K562 (cell line): ENCODE measurements around the gene FGF21. TPM values are rescaled to one million over a fixed set of nuclear protein-coding genes. Genes with fewer than 3 reads are reported as not detected.

Experiments used
- ADNP ChIP-seq: fragments of 200-800 bp; sonication (Bioruptor generic); IDR thresholded peaks from 2 replicates; pipeline ENCODE4 v1.6.1; 2016; ENCODE audit warnings: missing genetic modification characterization, missing compliant biosample characterization
- CBX8 ChIP-seq: fragments of 200-600 bp; sonication (generic); IDR thresholded peaks from 2 replicates; pipeline ENCODE4 v1.6.1; 2012; ENCODE audit warnings: borderline replicate concordance, mixed run types, low read depth, mild to moderate bottlenecking, moderate library complexity, mixed read lengths, low read length, control low read depth, inconsistent platforms; ENCODE audit not compliant: poor library complexity, severe bottlenecking; ENCODE audit errors: extremely low read depth
- CHD1 ChIP-seq: fragments of 200-600 bp; sonication (generic); IDR thresholded peaks from one replicate; pipeline ENCODE4 v1.6.1; 2012; ENCODE audit warnings: mild to moderate bottlenecking, moderate library complexity, low read length, inconsistent platforms
- CXXC5 ChIP-seq: fragments of 250-450 bp; sonication (Bioruptor Pico); IDR thresholded peaks from 2 replicates; pipeline ENCODE4 v1.8.0; 2022; ENCODE audit warnings: inconsistent platforms, mild to moderate bottlenecking, moderate library complexity
- JUN ChIP-seq, 2 experiments: sonication (generic) in 1 of 2; formaldehyde crosslinking in 1 of 2; IDR thresholded peaks; 2 replicates each; pipeline versions ENCODE4 v1.6.1 to v1.8.0; 2012 to 2022; ENCODE audit warnings: borderline replicate concordance in 2 of 2, mild to moderate bottlenecking in 2 of 2, improper control_type of control experiment in 1 of 2, low read depth in 1 of 2, low read length in 1 of 2, missing genetic modification reagents in 1 of 2
- MCM5 ChIP-seq: fragments of 450-650 bp; IDR thresholded peaks from 2 replicates; pipeline ENCODE4 v1.6.1; 2016; ENCODE audit warnings: low read depth
- MIER1 ChIP-seq: fragments of 450-650 bp; IDR thresholded peaks from 2 replicates; pipeline ENCODE4 v1.6.1; 2016; ENCODE audit warnings: antibody characterized with exemption, mild to moderate bottlenecking, low read depth
- POLR2AphosphoS2 ChIP-seq: IDR thresholded peaks from 2 replicates; pipeline ENCODE4 v1.6.1; 2012; ENCODE audit warnings: low read length, improper control_type of control experiment
- POLR2AphosphoS5 ChIP-seq: IDR thresholded peaks from 2 replicates; pipeline ENCODE4 v1.6.1; 2011; ENCODE audit warnings: mild to moderate bottlenecking, low read depth, low read length, moderate library complexity; ENCODE audit not compliant: control insufficient read depth, insufficient read depth
- RCOR1 ChIP-seq, 2 experiments: IDR thresholded peaks; 2 replicates each; pipeline ENCODE4 v1.6.1; 2012; ENCODE audit warnings: low read depth in 2 of 2, low read length in 2 of 2, borderline replicate concordance in 1 of 2, improper control_type of control experiment in 1 of 2
- ZNF184 ChIP-seq: sonication (generic); formaldehyde crosslinking; IDR thresholded peaks from 2 replicates; pipeline ENCODE4 v1.5.0; 2020; ENCODE audit warnings: missing genetic modification reagents
- ZNF197 ChIP-seq: fragments of 200-800 bp; sonication (Bioruptor generic); IDR thresholded peaks from 2 replicates; pipeline ENCODE4 v1.6.1; 2016; ENCODE audit warnings: low read depth, missing genetic modification characterization, missing compliant biosample characterization
- ZNF263 ChIP-seq: sonication (generic); formaldehyde crosslinking; IDR thresholded peaks from 2 replicates; pipeline ENCODE4 v1.8.0; 2022; ENCODE audit warnings: mild to moderate bottlenecking, missing genetic modification reagents, borderline replicate concordance
- ZNF431 ChIP-seq: sonication (generic); formaldehyde crosslinking; IDR thresholded peaks from 2 replicates; pipeline ENCODE4 v1.8.0; 2022; ENCODE audit warnings: mild to moderate bottlenecking, missing genetic modification reagents
- ZNF644 ChIP-seq: fragments of 200-800 bp; sonication (Bioruptor generic); IDR thresholded peaks from 2 replicates; pipeline ENCODE4 v1.6.1; 2016; ENCODE audit warnings: low read depth, missing genetic modification characterization, missing compliant biosample characterization
- ZNF778 ChIP-seq: fragments of 450-650 bp; formaldehyde crosslinking; IDR thresholded peaks from 2 replicates; pipeline ENCODE4 v1.4.0; 2020; ENCODE audit warnings: mild to moderate bottlenecking, moderate library complexity
- polyA plus RNA-seq, 8 experiments: library from polyadenylated mRNA; depleted of rRNA in 4 of 8; stranded (reverse) in 5 of 8; unstranded in 3 of 8; fragments of >200 nt; fragmentation: Nextera tagmentation in 2 of 8; fragmentation: Illumina TruSeq in 1 of 8; extraction: Ambion mirVana in 2 of 8; extraction: Trizol in 1 of 8; gene quantifications; 2 replicates each; pipeline versions ENCODE4 v1.2.1 to v1.2.3, GENCODE V29; 2011 to 2014; ENCODE audit warnings: inconsistent platforms in 1 of 8, missing spikeins in 1 of 8
- total RNA-seq, 7 experiments: library from RNA; depleted of rRNA in 6 of 7; stranded (reverse); fragments of >200 nt in 6 of 7; fragmentation: Illumina TruSeq in 2 of 7; extraction: Trizol in 2 of 7; gene quantifications; 2 replicates each; pipeline versions ENCODE4 v1.2.1 to v1.2.3, GENCODE V29; 2011 to 2021; ENCODE audit warnings: low replicate concordance in 1 of 7
- TF ChIP-seq, protein P1 (sequence below), 2 experiments: fragments of 450-650 bp in 1 of 2; IDR thresholded peaks; 2 replicates each; pipeline ENCODE4 v1.6.1; 2011 to 2017; ENCODE audit warnings: low read depth in 2 of 2, antibody characterized with exemption in 1 of 2, borderline replicate concordance in 1 of 2, low read length in 1 of 2, mild to moderate bottlenecking in 1 of 2, mixed read lengths in 1 of 2; ENCODE audit not compliant: control insufficient read depth in 1 of 2
- TF ChIP-seq, protein P2 (sequence below): fragments of 250-450 bp; sonication (Bioruptor Pico); IDR thresholded peaks from 2 replicates; pipeline ENCODE4 v1.8.0; 2022; ENCODE audit warnings: moderate library complexity, mild to moderate bottlenecking, inconsistent platforms
- TF ChIP-seq, protein P3 (sequence below): sonication (generic); formaldehyde crosslinking; IDR thresholded peaks from 2 replicates; pipeline ENCODE4 v1.8.0; 2022; ENCODE audit warnings: mild to moderate bottlenecking, missing genetic modification reagents
- TF ChIP-seq, protein P4 (sequence below): sonication (generic); formaldehyde crosslinking; IDR thresholded peaks from 2 replicates; pipeline ENCODE4 v1.8.1; 2023; ENCODE audit warnings: mild to moderate bottlenecking, missing genetic modification reagents

The FGF21 gene
- total and polyA plus RNA-seq, 9 of the 15 experiments (the other 6 are each of a cell fraction or from before 2014, with no cell fraction given), result 0.04 to 0.77 (median 0.09) TPM; not detected in 6

DNA sequence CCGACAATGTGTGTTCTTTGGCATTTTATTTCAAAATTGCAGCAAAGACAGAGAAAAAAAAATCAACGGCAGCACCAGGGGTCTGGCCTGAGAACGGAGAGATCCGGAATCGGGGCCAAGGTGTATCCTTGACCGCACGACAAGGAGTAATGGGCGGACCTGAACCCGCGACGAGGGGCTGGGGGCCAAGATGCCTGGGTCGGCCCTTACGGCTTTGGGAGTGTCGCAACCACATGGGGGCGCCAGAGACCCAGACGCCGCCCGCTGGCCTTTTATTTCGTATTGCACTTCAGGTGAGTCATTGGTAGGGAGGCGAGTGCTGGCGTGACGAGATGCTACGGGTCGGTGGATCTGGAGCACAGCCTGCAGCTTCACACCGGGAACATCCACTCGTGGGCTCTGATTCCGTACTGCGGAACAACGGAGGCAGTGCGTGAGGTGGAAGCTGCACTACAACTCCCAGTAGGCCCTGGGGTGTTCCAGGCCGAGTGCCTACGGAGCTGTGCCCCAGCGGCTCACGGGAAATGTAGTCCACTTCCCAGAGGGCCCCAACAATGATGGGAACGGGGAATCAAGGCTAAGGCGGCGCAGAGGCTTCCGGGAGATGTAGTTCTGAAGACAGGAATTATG, 39.8 kb downstream of the FGF21 start (continued):
- TF ChIP-seq ZNF184, result no peak
- TF ChIP-seq, protein P1, sequence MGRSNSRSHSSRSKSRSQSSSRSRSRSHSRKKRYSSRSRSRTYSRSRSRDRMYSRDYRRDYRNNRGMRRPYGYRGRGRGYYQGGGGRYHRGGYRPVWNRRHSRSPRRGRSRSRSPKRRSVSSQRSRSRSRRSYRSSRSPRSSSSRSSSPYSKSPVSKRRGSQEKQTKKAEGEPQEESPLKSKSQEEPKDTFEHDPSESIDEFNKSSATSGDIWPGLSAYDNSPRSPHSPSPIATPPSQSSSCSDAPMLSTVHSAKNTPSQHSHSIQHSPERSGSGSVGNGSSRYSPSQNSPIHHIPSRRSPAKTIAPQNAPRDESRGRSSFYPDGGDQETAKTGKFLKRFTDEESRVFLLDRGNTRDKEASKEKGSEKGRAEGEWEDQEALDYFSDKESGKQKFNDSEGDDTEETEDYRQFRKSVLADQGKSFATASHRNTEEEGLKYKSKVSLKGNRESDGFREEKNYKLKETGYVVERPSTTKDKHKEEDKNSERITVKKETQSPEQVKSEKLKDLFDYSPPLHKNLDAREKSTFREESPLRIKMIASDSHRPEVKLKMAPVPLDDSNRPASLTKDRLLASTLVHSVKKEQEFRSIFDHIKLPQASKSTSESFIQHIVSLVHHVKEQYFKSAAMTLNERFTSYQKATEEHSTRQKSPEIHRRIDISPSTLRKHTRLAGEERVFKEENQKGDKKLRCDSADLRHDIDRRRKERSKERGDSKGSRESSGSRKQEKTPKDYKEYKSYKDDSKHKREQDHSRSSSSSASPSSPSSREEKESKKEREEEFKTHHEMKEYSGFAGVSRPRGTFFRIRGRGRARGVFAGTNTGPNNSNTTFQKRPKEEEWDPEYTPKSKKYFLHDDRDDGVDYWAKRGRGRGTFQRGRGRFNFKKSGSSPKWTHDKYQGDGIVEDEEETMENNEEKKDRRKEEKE (IDR thresholded peaks at IDR 0.05; ENCODE audit: borderline replicate concordance in 1 of 2, control insufficient read depth in 1 of 2, low read depth in 2 of 2, low read length in 1 of 2), result 0 out of 4 replicates have a peak, but pooled peaks of 1 of the 2 experiments have one; percentile 42
- peak; percentile 46 for TF ChIP-seq POLR2AphosphoS5
- TF ChIP-seq, protein P2, sequence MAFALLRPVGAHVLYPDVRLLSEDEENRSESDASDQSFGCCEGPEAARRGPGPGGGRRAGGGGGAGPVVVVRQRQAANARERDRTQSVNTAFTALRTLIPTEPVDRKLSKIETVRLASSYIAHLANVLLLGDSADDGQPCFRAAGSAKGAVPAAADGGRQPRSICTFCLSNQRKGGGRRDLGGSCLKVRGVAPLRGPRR (CRISPR knock-in tag), result no peak
- peak; percentile 99 for TF ChIP-seq ZNF644
- TF ChIP-seq CXXC5 (CRISPR knock-in tag), result peak; percentile 86
- TF ChIP-seq MCM5, result no peak
- TF ChIP-seq, protein P3, sequence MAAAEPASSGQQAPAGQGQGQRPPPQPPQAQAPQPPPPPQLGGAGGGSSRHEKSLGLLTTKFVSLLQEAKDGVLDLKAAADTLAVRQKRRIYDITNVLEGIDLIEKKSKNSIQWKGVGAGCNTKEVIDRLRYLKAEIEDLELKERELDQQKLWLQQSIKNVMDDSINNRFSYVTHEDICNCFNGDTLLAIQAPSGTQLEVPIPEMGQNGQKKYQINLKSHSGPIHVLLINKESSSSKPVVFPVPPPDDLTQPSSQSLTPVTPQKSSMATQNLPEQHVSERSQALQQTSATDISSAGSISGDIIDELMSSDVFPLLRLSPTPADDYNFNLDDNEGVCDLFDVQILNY (CRISPR knock-in tag), result no peak
- peak; percentile 65; the same call in 1 of the 2 replicates for TF ChIP-seq JUN (IDR thresholded peaks at IDR 0.05; ENCODE audit: borderline replicate concordance, low read depth, low read length)
- peak; percentile 61; the same call in 1 of the 2 replicates for TF ChIP-seq JUN (CRISPR knock-in tag; IDR thresholded peaks at IDR 0.05; ENCODE audit: borderline replicate concordance)
- no peak for TF ChIP-seq ZNF778
- peak; percentile 79; the same call in 1 of the 2 replicates for TF ChIP-seq ZNF263 (CRISPR knock-in tag)
- TF ChIP-seq ZNF197 (CRISPR knock-in tag), result peak; percentile 98
- peak; percentile 97 for TF ChIP-seq POLR2AphosphoS2
- TF ChIP-seq, protein P4, sequence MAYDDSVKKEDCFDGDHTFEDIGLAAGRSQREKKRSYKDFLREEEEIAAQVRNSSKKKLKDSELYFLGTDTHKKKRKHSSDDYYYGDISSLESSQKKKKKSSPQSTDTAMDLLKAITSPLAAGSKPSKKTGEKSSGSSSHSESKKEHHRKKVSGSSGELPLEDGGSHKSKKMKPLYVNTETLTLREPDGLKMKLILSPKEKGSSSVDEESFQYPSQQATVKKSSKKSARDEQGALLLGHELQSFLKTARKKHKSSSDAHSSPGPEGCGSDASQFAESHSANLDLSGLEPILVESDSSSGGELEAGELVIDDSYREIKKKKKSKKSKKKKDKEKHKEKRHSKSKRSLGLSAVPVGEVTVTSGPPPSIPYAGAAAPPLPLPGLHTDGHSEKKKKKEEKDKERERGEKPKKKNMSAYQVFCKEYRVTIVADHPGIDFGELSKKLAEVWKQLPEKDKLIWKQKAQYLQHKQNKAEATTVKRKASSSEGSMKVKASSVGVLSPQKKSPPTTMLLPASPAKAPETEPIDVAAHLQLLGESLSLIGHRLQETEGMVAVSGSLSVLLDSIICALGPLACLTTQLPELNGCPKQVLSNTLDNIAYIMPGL (CRISPR knock-in tag), result peak; percentile 68; the same call in 1 of the 2 replicates
- no peak for TF ChIP-seq ZNF431
- TF ChIP-seq ADNP, result no peak
- no peak for TF ChIP-seq CBX8
- TF ChIP-seq CHD1, result no peak
- no peak for TF ChIP-seq MIER1
- peak in 1 of 2 experiments; percentile 29; a peak in 2 of 4 replicates for TF ChIP-seq RCOR1 (IDR thresholded peaks at IDR 0.05; ENCODE audit: borderline replicate concordance in 1 of 2, low read depth in 2 of 2, low read length in 2 of 2)
